Loucy (cell line): Measurements from ENCODE around the gene FCHO1.
"Not testable (repeated sequence)": the region's sequence is repeated elsewhere in the genome, so short reads cannot be mapped to it uniquely, and the experiment has no call there.

Source experiments
- H2AFZ ChIP-seq: fragments of 200-600 bp; sonication (generic); 2 replicates; pipeline ENCODE4 v1.6.0; 2016; ENCODE audit warnings: antibody characterized with exemption, mild to moderate bottlenecking, low read length, moderate library complexity
- H3F3A ChIP-seq: fragments of 200-600 bp; 2 replicates; pipeline ENCODE4 v1.6.0; 2016; ENCODE audit warnings: antibody characterized with exemption, low read depth, mild to moderate bottlenecking
- H3K27me3 ChIP-seq: fragments of 200-600 bp; sonication (generic); 2 replicates; pipeline ENCODE4 v1.6.1; 2014; ENCODE audit warnings: low read length, mild to moderate bottlenecking; ENCODE audit not compliant: insufficient read depth, poor library complexity, severe bottlenecking
- H3K36me3 ChIP-seq: fragments of 200-600 bp; sonication (generic); 2 replicates; pipeline ENCODE4 v1.6.1; 2016; ENCODE audit warnings: low read length; ENCODE audit not compliant: insufficient read depth
- H3K4me1 ChIP-seq: fragments of 200-600 bp; sonication (generic); 2 replicates; pipeline ENCODE4 v1.5.1; 2014; ENCODE audit warnings: low read length, mild to moderate bottlenecking; ENCODE audit not compliant: insufficient read depth, poor library complexity, severe bottlenecking
- H3K4me2 ChIP-seq: fragments of 200-600 bp; sonication (generic); 2 replicates; pipeline ENCODE4 v1.6.0; 2014; ENCODE audit warnings: antibody characterized with exemption, low read length, low read depth, mild to moderate bottlenecking; ENCODE audit not compliant: poor library complexity, severe bottlenecking
- H3K4me3 ChIP-seq: fragments of 200-600 bp; sonication (generic); 2 replicates; pipeline ENCODE4 v1.5.1; 2014; ENCODE audit warnings: low read length, mild to moderate bottlenecking, mixed read lengths; ENCODE audit not compliant: poor library complexity, severe bottlenecking
- H3K79me2 ChIP-seq: fragments of 200-600 bp; sonication (generic); 2 replicates; pipeline ENCODE4 v1.6.1; 2014; ENCODE audit warnings: low read length; ENCODE audit not compliant: insufficient read depth
- H3K9ac ChIP-seq: fragments of 200-600 bp; sonication (generic); 2 replicates; pipeline ENCODE4 v1.6.0; 2014; ENCODE audit warnings: mild to moderate bottlenecking, low read depth, low read length, moderate library complexity; ENCODE audit not compliant: poor library complexity, severe bottlenecking
- H3K9me2 ChIP-seq: fragments of 200-600 bp; sonication (generic); replicated peaks from 2 replicates; pipeline ENCODE4 v1.6.1; 2016; ENCODE audit warnings: low read depth, low read length, mixed read lengths
- H3K9me3 ChIP-seq: fragments of 200-600 bp; sonication (generic); 2 replicates; pipeline ENCODE4 v1.6.1; 2014; ENCODE audit warnings: mild to moderate bottlenecking, antibody characterized with exemption, low read length, low read depth; ENCODE audit not compliant: insufficient read depth
- H4K20me1 ChIP-seq: fragments of 200-600 bp; sonication (generic); 2 replicates; pipeline ENCODE4 v1.6.0; 2014; ENCODE audit warnings: antibody characterized with exemption, low read length, mild to moderate bottlenecking; ENCODE audit not compliant: insufficient read depth, poor library complexity, severe bottlenecking
- CTCF ChIP-seq: fragments of 200-600 bp; sonication (generic); conservative IDR thresholded peaks from 2 replicates; pipeline ENCODE4 v1.5.1; 2014; ENCODE audit warnings: mild to moderate bottlenecking, antibody characterized with exemption, low read length
- EZH2phosphoT487 ChIP-seq: fragments of 200-600 bp; IDR thresholded peaks from 2 replicates; pipeline ENCODE4 v1.6.1; 2018; ENCODE audit warnings: antibody characterized with exemption, mild to moderate bottlenecking, moderate library complexity, borderline replicate concordance

FCHO1 gene

GRCh38 chr19:17778251-17778967, 27.1 kb downstream of the FCHO1 start:
- H3K9ac ChIP-seq = no peak overlapping the region

GRCh38 chr19:17778968-17779929, 28.0 kb downstream of the FCHO1 start:
- TF ChIP-seq EZH2phosphoT487 (no peak), CTCF (no peak)
- no peaks in the 10 kb centered on the region for H4K20me1 ChIP-seq
- H3K9me3 ChIP-seq = no peaks in the 10 kb centered on the region
- no peak overlapping the region for H3K9ac ChIP-seq
- no peak overlapping the region for H2AFZ ChIP-seq
- no peak overlapping the region for H3K4me3 ChIP-seq
- no peaks in the 10 kb centered on the region for H3K9me2 ChIP-seq
- peaks cover 26% of the 10 kb centered on the region; the same call in 1 of the 2 replicates for H3K36me3 ChIP-seq
- no peaks in the 10 kb centered on the region for H3K27me3 ChIP-seq
- no peaks in the 10 kb centered on the region for H3K4me1 ChIP-seq
- no peaks in the 10 kb centered on the region for H3F3A ChIP-seq
- no peak overlapping the region for H3K4me2 ChIP-seq
- H3K79me2 ChIP-seq = no peaks in the 10 kb centered on the region

More at GRCh38 chr19:17778251-17778967, 27.1 kb downstream of the FCHO1 start:
- Histone ChIP-seq H3K4me3 (no peak overlapping the region), H3K4me2 (no peak overlapping the region), H3K27me3 (no peaks in the 10 kb centered on the region), H3K4me1 (no peaks in the 10 kb centered on the region), H3K79me2 (no peaks in the 10 kb centered on the region), H4K20me1 (no peaks in the 10 kb centered on the region), H2AFZ (no peak overlapping the region), H3K9me2 (no peaks in the 10 kb centered on the region), H3F3A (no peaks in the 10 kb centered on the region), H3K36me3 (peaks cover 28% of the 10 kb centered on the region; the same call in 1 of the 2 replicates), H3K9me3 (no peaks in the 10 kb centered on the region)
- TF ChIP-seq EZH2phosphoT487 = no peak
- TF ChIP-seq CTCF = no peak

GRCh38 chr19:17780781-17781180, 29.5 kb downstream of the FCHO1 start:
- TF ChIP-seq CTCF (no peak), EZH2phosphoT487 (no peak)
- Histone ChIP-seq H3K27me3 (no peaks in the 10 kb centered on the region), H3F3A (no peaks in the 10 kb centered on the region), H3K36me3 (peaks cover 17% of the 10 kb centered on the region; the same call in 1 of the 2 replicates), H2AFZ (no peak overlapping the region), H3K79me2 (no peaks in the 10 kb centered on the region), H4K20me1 (no peaks in the 10 kb centered on the region), H3K9me2 (no peaks in the 10 kb centered on the region), H3K4me3 (no peak overlapping the region), H3K9me3 (no peaks in the 10 kb centered on the region), H3K9ac (no peak overlapping the region), H3K4me1 (no peaks in the 10 kb centered on the region), H3K4me2 (no peak overlapping the region)

GRCh38 chr19:17783721-17784120, 32.4 kb downstream of the FCHO1 start:
- H3K9ac ChIP-seq, H3K4me3 ChIP-seq, H3K4me2 ChIP-seq, H3K9me2 ChIP-seq, H4K20me1 ChIP-seq, H3K9me3 ChIP-seq, H3K4me1 ChIP-seq, H3K27me3 ChIP-seq, H2AFZ ChIP-seq, H3K79me2 ChIP-seq, H3F3A ChIP-seq, H3K36me3 ChIP-seq: not testable (repeated sequence)
